ENCODE data around the gene ASTN1. TPM values are rescaled to one million over a fixed set of nuclear protein-coding genes. Genes with fewer than 3 reads are reported as not detected.

ASTN1 gene
- polyA plus RNA-seq, 1 of the 3 experiments (the other 2 are of a cell fraction), result 0.13 TPM

DNA sequence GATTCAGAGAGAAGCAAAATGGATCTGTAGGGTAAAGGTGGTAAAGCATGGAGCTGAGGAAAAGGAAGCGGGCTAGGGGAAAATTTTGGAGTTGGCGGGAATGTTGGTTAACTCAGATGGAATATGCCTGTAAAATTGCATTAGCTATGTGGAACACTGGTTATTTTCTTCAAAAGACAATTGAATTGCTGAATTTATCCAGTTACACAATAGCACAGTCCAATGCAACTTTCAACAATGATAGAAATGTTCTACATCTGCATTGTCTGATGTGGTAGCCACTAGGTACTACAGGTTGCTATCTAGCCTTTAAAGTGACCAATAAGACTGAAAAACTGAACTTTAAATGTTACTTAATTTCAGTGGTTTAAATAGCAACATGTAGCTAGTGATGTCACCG lies 315.2 kb downstream of the ASTN1 start:
- H3K9me3 ChIP-seq, result no peaks in the 10 kb centered on the region
- POLR2A ChIA-PET, result no interaction called here
- H3K9ac ChIP-seq, result no peak overlapping the region
- H2AFZ ChIP-seq (ENCODE audit: low read depth), result no peak overlapping the region
- H3F3A ChIP-seq (replicated peaks; ENCODE audit: insufficient read depth), result no peaks in the 10 kb centered on the region
- no peaks in the 10 kb centered on the region for H3K36me3 ChIP-seq (replicated peaks in 1 of 2; ENCODE audit: control insufficient read depth in 1 of 2, insufficient read depth in 2 of 2, low read length in 1 of 2)
- no peak overlapping the region for H3K4me3 ChIP-seq (ENCODE audit: low read depth in 2 of 2, low read length in 1 of 2)
- peaks cover 0 to 10% of the 10 kb centered on the region in 2 experiments; a peak in 1 of 4 replicates for H3K4me1 ChIP-seq (ENCODE audit: control insufficient read depth in 1 of 2, insufficient read depth in 2 of 2, low read depth in 1 of 2, low read length in 1 of 2)
- H4K20me1 ChIP-seq (ENCODE audit: insufficient read depth), result no peaks in the 10 kb centered on the region
- no peak for DNase-seq
- H3K27me3 ChIP-seq (ENCODE audit: insufficient read depth), result no peaks in the 10 kb centered on the region
- 54% methylated on average over 3 of the region's 3 CpGs for WGBS (ENCODE audit: low lambda C conversion rate)
- H3K4me2 ChIP-seq, result no peak overlapping the region
- CTCF ChIA-PET, result interaction anchor here (0.9 to 2.5 kb wide), 2 partner anchors 289 to 474 kb away, joined by 3 to 12 read pairs; no protein-coding TSS in a partner anchor
- TF ChIP-seq ELF1 (IDR thresholded peaks at IDR 0.05), result no peak
- no peak for TF ChIP-seq FOXJ3 (CRISPR knock-in tag; IDR thresholded peaks at IDR 0.05)
- no peak for TF ChIP-seq YY1 (IDR thresholded peaks at IDR 0.05; ENCODE audit: low read depth)
- TF ChIP-seq, protein P1, sequence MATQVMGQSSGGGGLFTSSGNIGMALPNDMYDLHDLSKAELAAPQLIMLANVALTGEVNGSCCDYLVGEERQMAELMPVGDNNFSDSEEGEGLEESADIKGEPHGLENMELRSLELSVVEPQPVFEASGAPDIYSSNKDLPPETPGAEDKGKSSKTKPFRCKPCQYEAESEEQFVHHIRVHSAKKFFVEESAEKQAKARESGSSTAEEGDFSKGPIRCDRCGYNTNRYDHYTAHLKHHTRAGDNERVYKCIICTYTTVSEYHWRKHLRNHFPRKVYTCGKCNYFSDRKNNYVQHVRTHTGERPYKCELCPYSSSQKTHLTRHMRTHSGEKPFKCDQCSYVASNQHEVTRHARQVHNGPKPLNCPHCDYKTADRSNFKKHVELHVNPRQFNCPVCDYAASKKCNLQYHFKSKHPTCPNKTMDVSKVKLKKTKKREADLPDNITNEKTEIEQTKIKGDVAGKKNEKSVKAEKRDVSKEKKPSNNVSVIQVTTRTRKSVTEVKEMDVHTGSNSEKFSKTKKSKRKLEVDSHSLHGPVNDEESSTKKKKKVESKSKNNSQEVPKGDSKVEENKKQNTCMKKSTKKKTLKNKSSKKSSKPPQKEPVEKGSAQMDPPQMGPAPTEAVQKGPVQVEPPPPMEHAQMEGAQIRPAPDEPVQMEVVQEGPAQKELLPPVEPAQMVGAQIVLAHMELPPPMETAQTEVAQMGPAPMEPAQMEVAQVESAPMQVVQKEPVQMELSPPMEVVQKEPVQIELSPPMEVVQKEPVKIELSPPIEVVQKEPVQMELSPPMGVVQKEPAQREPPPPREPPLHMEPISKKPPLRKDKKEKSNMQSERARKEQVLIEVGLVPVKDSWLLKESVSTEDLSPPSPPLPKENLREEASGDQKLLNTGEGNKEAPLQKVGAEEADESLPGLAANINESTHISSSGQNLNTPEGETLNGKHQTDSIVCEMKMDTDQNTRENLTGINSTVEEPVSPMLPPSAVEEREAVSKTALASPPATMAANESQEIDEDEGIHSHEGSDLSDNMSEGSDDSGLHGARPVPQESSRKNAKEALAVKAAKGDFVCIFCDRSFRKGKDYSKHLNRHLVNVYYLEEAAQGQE (IDR thresholded peaks at IDR 0.05; ENCODE audit: low read depth, low read length), result no peak
- no peak for TF ChIP-seq EZH2phosphoT487 (IDR thresholded peaks at IDR 0.05; ENCODE audit: borderline replicate concordance, low read depth)
- TF ChIP-seq, protein P2, sequence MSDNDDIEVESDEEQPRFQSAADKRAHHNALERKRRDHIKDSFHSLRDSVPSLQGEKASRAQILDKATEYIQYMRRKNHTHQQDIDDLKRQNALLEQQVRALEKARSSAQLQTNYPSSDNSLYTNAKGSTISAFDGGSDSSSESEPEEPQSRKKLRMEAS (IDR thresholded peaks at IDR 0.05; ENCODE audit: low read depth), result no peak
- TF ChIP-seq POLR2AphosphoS5 (IDR thresholded peaks at IDR 0.05; ENCODE audit: low read depth, low read length), result no peak
- TF ChIP-seq TAF1 (IDR thresholded peaks at IDR 0.05; ENCODE audit: borderline replicate concordance, low read depth, low read length), result no peak
- TF ChIP-seq, protein P3, sequence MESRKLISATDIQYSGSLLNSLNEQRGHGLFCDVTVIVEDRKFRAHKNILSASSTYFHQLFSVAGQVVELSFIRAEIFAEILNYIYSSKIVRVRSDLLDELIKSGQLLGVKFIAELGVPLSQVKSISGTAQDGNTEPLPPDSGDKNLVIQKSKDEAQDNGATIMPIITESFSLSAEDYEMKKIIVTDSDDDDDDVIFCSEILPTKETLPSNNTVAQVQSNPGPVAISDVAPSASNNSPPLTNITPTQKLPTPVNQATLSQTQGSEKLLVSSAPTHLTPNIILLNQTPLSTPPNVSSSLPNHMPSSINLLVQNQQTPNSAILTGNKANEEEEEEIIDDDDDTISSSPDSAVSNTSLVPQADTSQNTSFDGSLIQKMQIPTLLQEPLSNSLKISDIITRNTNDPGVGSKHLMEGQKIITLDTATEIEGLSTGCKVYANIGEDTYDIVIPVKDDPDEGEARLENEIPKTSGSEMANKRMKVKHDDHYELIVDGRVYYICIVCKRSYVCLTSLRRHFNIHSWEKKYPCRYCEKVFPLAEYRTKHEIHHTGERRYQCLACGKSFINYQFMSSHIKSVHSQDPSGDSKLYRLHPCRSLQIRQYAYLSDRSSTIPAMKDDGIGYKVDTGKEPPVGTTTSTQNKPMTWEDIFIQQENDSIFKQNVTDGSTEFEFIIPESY (IDR thresholded peaks at IDR 0.05; ENCODE audit: borderline replicate concordance, low read depth), result no peak
- TF ChIP-seq EP300 (IDR thresholded peaks at IDR 0.05; ENCODE audit: borderline replicate concordance in 1 of 2, low read depth in 1 of 2, low read length in 1 of 2), result no peak
- TF ChIP-seq SIN3A (IDR thresholded peaks at IDR 0.05; ENCODE audit: borderline replicate concordance, low read depth, low read length), result no peak
- TF ChIP-seq JUND (IDR thresholded peaks at IDR 0.05), result no peak
- no peak for TF ChIP-seq NRF1 (IDR thresholded peaks at IDR 0.05; ENCODE audit: low read depth, low read length)
- TF ChIP-seq, protein P4, sequence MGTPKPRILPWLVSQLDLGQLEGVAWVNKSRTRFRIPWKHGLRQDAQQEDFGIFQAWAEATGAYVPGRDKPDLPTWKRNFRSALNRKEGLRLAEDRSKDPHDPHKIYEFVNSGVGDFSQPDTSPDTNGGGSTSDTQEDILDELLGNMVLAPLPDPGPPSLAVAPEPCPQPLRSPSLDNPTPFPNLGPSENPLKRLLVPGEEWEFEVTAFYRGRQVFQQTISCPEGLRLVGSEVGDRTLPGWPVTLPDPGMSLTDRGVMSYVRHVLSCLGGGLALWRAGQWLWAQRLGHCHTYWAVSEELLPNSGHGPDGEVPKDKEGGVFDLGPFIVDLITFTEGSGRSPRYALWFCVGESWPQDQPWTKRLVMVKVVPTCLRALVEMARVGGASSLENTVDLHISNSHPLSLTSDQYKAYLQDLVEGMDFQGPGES (IDR thresholded peaks at IDR 0.05; ENCODE audit: low read depth, low read length), result no peak
- TF ChIP-seq TEAD4 (IDR thresholded peaks at IDR 0.05; ENCODE audit: borderline replicate concordance, insufficient read depth), result no peak
- TF ChIP-seq, protein P5, sequence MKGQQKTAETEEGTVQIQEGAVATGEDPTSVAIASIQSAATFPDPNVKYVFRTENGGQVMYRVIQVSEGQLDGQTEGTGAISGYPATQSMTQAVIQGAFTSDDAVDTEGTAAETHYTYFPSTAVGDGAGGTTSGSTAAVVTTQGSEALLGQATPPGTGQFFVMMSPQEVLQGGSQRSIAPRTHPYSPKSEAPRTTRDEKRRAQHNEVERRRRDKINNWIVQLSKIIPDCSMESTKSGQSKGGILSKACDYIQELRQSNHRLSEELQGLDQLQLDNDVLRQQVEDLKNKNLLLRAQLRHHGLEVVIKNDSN (IDR thresholded peaks at IDR 0.05; ENCODE audit: borderline replicate concordance, low read depth), result no peak
- no peak for TF ChIP-seq RAD21 (IDR thresholded peaks at IDR 0.05; ENCODE audit: low read length)
- TF ChIP-seq RCOR1 (IDR thresholded peaks at IDR 0.05; ENCODE audit: low read length), result no peak
- H3K27ac ChIP-seq (ENCODE audit: low read depth in 2 of 2, low read length in 1 of 2), result no peak overlapping the region
- no peaks in the 10 kb centered on the region for H3K9me2 ChIP-seq
- H3K79me2 ChIP-seq (ENCODE audit: insufficient read depth), result no peaks in the 10 kb centered on the region
